PFSK-1 (cell line): ENCODE measurements around the gene ICA1.

Experiments used
- FOXP2 ChIP-seq: optimal IDR thresholded peaks from 2 replicates; pipeline ENCODE3; 2011; ENCODE audit warnings: borderline replicate concordance, control low read depth, inconsistent platforms; ENCODE audit not compliant: insufficient read depth; ENCODE audit errors: extremely low read length, extremely low read depth
- POLR2AphosphoS5 ChIP-seq: IDR thresholded peaks from 2 replicates; pipeline ENCODE4 v1.6.1; 2012; ENCODE audit warnings: low read depth, mild to moderate bottlenecking, control low read depth, low read length, moderate library complexity
- SIN3A ChIP-seq: IDR thresholded peaks from 2 replicates; pipeline ENCODE4 v1.6.1; 2012; ENCODE audit warnings: mild to moderate bottlenecking, low read length, moderate library complexity, borderline replicate concordance; ENCODE audit not compliant: insufficient read depth
- TAF1 ChIP-seq: IDR thresholded peaks from 2 replicates; pipeline ENCODE4 v1.6.1; 2012; ENCODE audit warnings: low read length, control low read depth, borderline replicate concordance; ENCODE audit not compliant: insufficient read depth

GRCh38 chr7:8141070-8141469 lies 120.9 kb downstream of the ICA1 start:
- TF ChIP-seq POLR2AphosphoS5 (no peak), FOXP2 (no peak), SIN3A (no peak), TAF1 (no peak)
